Fibroblast of lung (primary cell): ENCODE results near the gene UBXN2A.
A peak's percentile ranks its signal among the peaks of the same experiment; 100 is the strongest.

Source experiments
- EZH2 ChIP-seq: IDR thresholded peaks from 2 replicates; pipeline ENCODE4 v1.5.1; 2012; ENCODE audit warnings: low read length, control low read depth, mild to moderate bottlenecking; ENCODE audit errors: missing control alignments
- TF ChIP-seq, protein P1 (sequence below), 2 donors: IDR thresholded peaks in 1 of 2; conservative IDR thresholded peaks in 1 of 2; 1 replicate in 1 of 2; 2 replicates in 1 of 2; pipeline ENCODE4 v1.5.1; 2011 to 2012; ENCODE audit warnings: low read length in 2 of 2, control low read depth in 1 of 2, inconsistent platforms in 1 of 2, low read depth in 1 of 2, mild to moderate bottlenecking in 1 of 2

DNA sequence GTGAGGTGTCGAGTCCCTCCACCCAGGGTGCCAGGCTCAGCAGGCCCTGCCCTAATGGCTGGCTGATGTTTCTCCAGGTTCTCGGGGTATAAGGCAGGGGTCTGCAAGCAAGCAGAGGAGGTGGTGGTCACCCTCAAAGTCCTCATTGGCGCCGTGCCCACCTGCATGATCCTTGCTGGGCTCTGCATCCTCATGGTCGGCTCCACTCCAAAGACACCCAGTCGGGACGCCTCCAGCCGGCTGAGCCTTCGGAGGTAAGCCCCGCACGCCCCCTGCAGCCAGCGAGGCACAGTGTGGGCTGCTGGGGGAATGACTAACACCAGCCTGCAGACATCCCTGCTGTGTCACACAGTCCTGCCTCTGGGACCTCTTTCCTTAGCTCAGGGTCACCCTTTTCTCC lies 83.8 kb downstream of the UBXN2A start:
- TF ChIP-seq, protein P1, sequence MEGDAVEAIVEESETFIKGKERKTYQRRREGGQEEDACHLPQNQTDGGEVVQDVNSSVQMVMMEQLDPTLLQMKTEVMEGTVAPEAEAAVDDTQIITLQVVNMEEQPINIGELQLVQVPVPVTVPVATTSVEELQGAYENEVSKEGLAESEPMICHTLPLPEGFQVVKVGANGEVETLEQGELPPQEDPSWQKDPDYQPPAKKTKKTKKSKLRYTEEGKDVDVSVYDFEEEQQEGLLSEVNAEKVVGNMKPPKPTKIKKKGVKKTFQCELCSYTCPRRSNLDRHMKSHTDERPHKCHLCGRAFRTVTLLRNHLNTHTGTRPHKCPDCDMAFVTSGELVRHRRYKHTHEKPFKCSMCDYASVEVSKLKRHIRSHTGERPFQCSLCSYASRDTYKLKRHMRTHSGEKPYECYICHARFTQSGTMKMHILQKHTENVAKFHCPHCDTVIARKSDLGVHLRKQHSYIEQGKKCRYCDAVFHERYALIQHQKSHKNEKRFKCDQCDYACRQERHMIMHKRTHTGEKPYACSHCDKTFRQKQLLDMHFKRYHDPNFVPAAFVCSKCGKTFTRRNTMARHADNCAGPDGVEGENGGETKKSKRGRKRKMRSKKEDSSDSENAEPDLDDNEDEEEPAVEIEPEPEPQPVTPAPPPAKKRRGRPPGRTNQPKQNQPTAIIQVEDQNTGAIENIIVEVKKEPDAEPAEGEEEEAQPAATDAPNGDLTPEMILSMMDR (conservative IDR thresholded peaks at IDR 0.05 in 1 of 2, IDR thresholded peaks at IDR 0.05 in 1 of 2; ENCODE audit: low read depth in 1 of 2, low read length in 2 of 2) = peak; percentile 12 to 31
- TF ChIP-seq EZH2 = no peak
